WTC11 (cell line): Measurements from ENCODE around the gene ANO9. TPM values are rescaled to one million over a fixed set of nuclear protein-coding genes. Genes with fewer than 3 reads are reported as not detected.

Source experiments
- ATAC-seq: fragments of 200-7000 bp; cut with Tn5 transposase; 2 replicates; pipeline ENCODE4 v1.10.0; 2021; ENCODE audit warnings: mild to moderate bottlenecking, moderate library complexity
- CTCF ChIA-PET: fragments of 300-600 bp; sonication (Branson Sonifier 250); formaldehyde crosslinking; loops from one replicate; lab custom pipeline; 2021; ENCODE audit warnings: antibody characterized with exemption; lab: Charles Lee
- POLR2A ChIA-PET: fragments of 350-600 bp; sonication (Branson Sonifier 250); formaldehyde crosslinking; loops from one replicate; lab custom pipeline; 2021; ENCODE audit warnings: antibody characterized with exemption; lab: Charles Lee
- DNase-seq: peaks from one replicate; pipeline ENCODE4 v3.0.0; 2021; ENCODE audit warnings: low spot score
- H3K27ac Mint-ChIP-seq: 2 replicates; pipeline ENCODE4 v1.8.0; 2021; ENCODE audit warnings: mixed read lengths
- H3K27me3 Mint-ChIP-seq: 2 replicates; pipeline ENCODE4 v1.8.0; 2021; ENCODE audit warnings: low read depth, mild to moderate bottlenecking, moderate library complexity, mixed read lengths
- H3K36me3 Mint-ChIP-seq: 2 replicates; pipeline ENCODE4 v1.8.0; 2021; ENCODE audit warnings: mixed read lengths
- H3K4me1 Mint-ChIP-seq: 2 replicates; pipeline ENCODE4 v1.8.0; 2022; ENCODE audit warnings: mixed read lengths
- H3K4me3 Mint-ChIP-seq: 2 replicates; pipeline ENCODE4 v1.8.0; 2021; ENCODE audit warnings: mild to moderate bottlenecking, moderate library complexity, mixed read lengths
- H3K9me3 Mint-ChIP-seq: 2 replicates; pipeline ENCODE4 v1.8.0; 2021; ENCODE audit warnings: mixed read lengths
- E2F5 ChIP-seq: sonication (generic); formaldehyde crosslinking; IDR thresholded peaks from 2 replicates; pipeline ENCODE4 v1.8.1; 2022; ENCODE audit warnings: mild to moderate bottlenecking, moderate library complexity, missing genetic modification reagents
- ETV6 ChIP-seq: sonication (generic); formaldehyde crosslinking; IDR thresholded peaks from 2 replicates; pipeline ENCODE4 v1.8.1; 2022; ENCODE audit warnings: mild to moderate bottlenecking, missing genetic modification reagents
- FOXP1 ChIP-seq: sonication (generic); formaldehyde crosslinking; IDR thresholded peaks from 2 replicates; pipeline ENCODE4 v1.8.0; 2022; ENCODE audit warnings: missing genetic modification reagents, mild to moderate bottlenecking, moderate library complexity, borderline replicate concordance
- FOXP4 ChIP-seq: sonication (generic); formaldehyde crosslinking; IDR thresholded peaks from 2 replicates; pipeline ENCODE4 v1.8.0; 2022; ENCODE audit warnings: mild to moderate bottlenecking, missing genetic modification reagents
- GRHL2 ChIP-seq: fragments of 250-450 bp; sonication (Bioruptor Pico); IDR thresholded peaks from 2 replicates; pipeline ENCODE4 v1.8.0; 2022; ENCODE audit warnings: mild to moderate bottlenecking, moderate library complexity; ENCODE audit not compliant: insufficient replicate concordance, severe bottlenecking
- IRF2 ChIP-seq: sonication (generic); formaldehyde crosslinking; IDR thresholded peaks from 2 replicates; pipeline ENCODE4 v1.8.0; 2022; ENCODE audit warnings: low read depth, missing genetic modification reagents, borderline replicate concordance
- KAT7 ChIP-seq: sonication (generic); formaldehyde crosslinking; IDR thresholded peaks from 2 replicates; pipeline ENCODE4 v1.8.1; 2023; ENCODE audit warnings: missing genetic modification reagents, mild to moderate bottlenecking, borderline replicate concordance
- PRRX2 ChIP-seq: fragments of 250-450 bp; sonication (Bioruptor Pico); IDR thresholded peaks from 2 replicates; pipeline ENCODE4 v1.8.0; 2021; ENCODE audit warnings: mild to moderate bottlenecking
- RELA ChIP-seq: sonication (generic); formaldehyde crosslinking; IDR thresholded peaks from 2 replicates; pipeline ENCODE4 v1.8.1; 2022; ENCODE audit warnings: missing genetic modification reagents, mild to moderate bottlenecking, borderline replicate concordance
- SP1 ChIP-seq: sonication (generic); formaldehyde crosslinking; conservative IDR thresholded peaks from 2 replicates; pipeline ENCODE4 v1.8.1; 2022; ENCODE audit warnings: missing genetic modification reagents
- TP53 ChIP-seq: sonication (generic); formaldehyde crosslinking; IDR thresholded peaks from 2 replicates; pipeline ENCODE4 v1.8.1; 2023; ENCODE audit warnings: mild to moderate bottlenecking, missing genetic modification reagents
- USF2 ChIP-seq: sonication (generic); formaldehyde crosslinking; IDR thresholded peaks from 2 replicates; pipeline ENCODE4 v1.8.1; 2023; ENCODE audit warnings: mild to moderate bottlenecking, missing genetic modification reagents, moderate library complexity
- ZNF219 ChIP-seq: sonication (generic); formaldehyde crosslinking; IDR thresholded peaks from 2 replicates; pipeline ENCODE4 v1.8.0; 2023; ENCODE audit warnings: missing genetic modification reagents, mild to moderate bottlenecking, borderline replicate concordance
- ZNF396 ChIP-seq: fragments of 250-450 bp; sonication (Bioruptor Pico); IDR thresholded peaks from 2 replicates; pipeline ENCODE4 v1.8.0; 2021; ENCODE audit warnings: mild to moderate bottlenecking, moderate library complexity, borderline replicate concordance
- ZNF423 ChIP-seq: fragments of 250-450 bp; sonication (Bioruptor Pico); IDR thresholded peaks from 2 replicates; pipeline ENCODE4 v2.1.2; 2022; ENCODE audit warnings: mild to moderate bottlenecking, moderate library complexity
- total RNA-seq: library from RNA; stranded (reverse); gene quantifications from 3 replicates; pipeline ENCODE4 v1.2.3, GENCODE V29; 2021
- TF ChIP-seq, protein P1 (sequence below): sonication (generic); formaldehyde crosslinking; IDR thresholded peaks from 2 replicates; pipeline ENCODE4 v1.8.0; 2022; ENCODE audit warnings: mild to moderate bottlenecking, missing genetic modification reagents
- TF ChIP-seq, protein P2 (sequence below): sonication (generic); formaldehyde crosslinking; IDR thresholded peaks from 2 replicates; pipeline ENCODE4 v1.8.1; 2023; ENCODE audit warnings: mild to moderate bottlenecking, moderate library complexity, missing genetic modification reagents

Gene ANO9
- total RNA-seq, 1 experiment from 2014 or later = 13.2 TPM

GRCh38 chr11:406796-407650, 34.8 kb downstream of the ANO9 start:
- CTCF ChIA-PET = interaction anchor here (0.5 to 3.5 kb wide), 33 partner anchors 9 to 208 kb away, joined by 3 to 71 read pairs (median 4); partner anchors contain the start of genes ANO9, BET1L, HRAS and PTDSS2
- Mint-ChIP-seq H3K9me3 (no peaks in the 10 kb centered on the region), H3K4me3 (peak overlapping the region; percentile 30; the same call in 1 of the 2 replicates), H3K36me3 (no peaks in the 10 kb centered on the region), H3K4me1 (no peaks in the 10 kb centered on the region), H3K27ac (no peak overlapping the region), H3K27me3 (no peaks in the 10 kb centered on the region)
- DNase-seq (peak; percentile 81), ATAC-seq (peak; percentile 52)
- POLR2A ChIA-PET = interaction anchor here (1.1 to 1.8 kb wide), 3 partner anchors 10 to 199 kb away, joined by 3 to 12 read pairs (median 9); partner anchors contain the start of genes BET1L and RIC8A
- TF ChIP-seq, protein P1, sequence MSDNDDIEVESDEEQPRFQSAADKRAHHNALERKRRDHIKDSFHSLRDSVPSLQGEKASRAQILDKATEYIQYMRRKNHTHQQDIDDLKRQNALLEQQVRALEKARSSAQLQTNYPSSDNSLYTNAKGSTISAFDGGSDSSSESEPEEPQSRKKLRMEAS (CRISPR knock-in tag) = peak; percentile 65
- 0 out of 2 replicates have a peak, but pooled peaks have one; percentile 47 for TF ChIP-seq RELA (CRISPR knock-in tag)
- TF ChIP-seq IRF2 = no peak
- no peak for TF ChIP-seq GRHL2 (CRISPR knock-in tag)
- TF ChIP-seq FOXP4 = peak; percentile 59; the same call in 1 of the 2 replicates
- peak; percentile 28; the same call in 1 of the 2 replicates for TF ChIP-seq USF2 (CRISPR knock-in tag)
- no peak for TF ChIP-seq TP53
- no peak for TF ChIP-seq ZNF396
- TF ChIP-seq ZNF219 = no peak
- 0 out of 2 replicates have a peak, but pooled peaks have one; percentile 41 for TF ChIP-seq KAT7
- no peak for TF ChIP-seq PRRX2 (CRISPR knock-in tag)
- peak; percentile 75 for TF ChIP-seq ZNF423
- peak; percentile 76 for TF ChIP-seq ETV6 (CRISPR knock-in tag)
- TF ChIP-seq, protein P2, sequence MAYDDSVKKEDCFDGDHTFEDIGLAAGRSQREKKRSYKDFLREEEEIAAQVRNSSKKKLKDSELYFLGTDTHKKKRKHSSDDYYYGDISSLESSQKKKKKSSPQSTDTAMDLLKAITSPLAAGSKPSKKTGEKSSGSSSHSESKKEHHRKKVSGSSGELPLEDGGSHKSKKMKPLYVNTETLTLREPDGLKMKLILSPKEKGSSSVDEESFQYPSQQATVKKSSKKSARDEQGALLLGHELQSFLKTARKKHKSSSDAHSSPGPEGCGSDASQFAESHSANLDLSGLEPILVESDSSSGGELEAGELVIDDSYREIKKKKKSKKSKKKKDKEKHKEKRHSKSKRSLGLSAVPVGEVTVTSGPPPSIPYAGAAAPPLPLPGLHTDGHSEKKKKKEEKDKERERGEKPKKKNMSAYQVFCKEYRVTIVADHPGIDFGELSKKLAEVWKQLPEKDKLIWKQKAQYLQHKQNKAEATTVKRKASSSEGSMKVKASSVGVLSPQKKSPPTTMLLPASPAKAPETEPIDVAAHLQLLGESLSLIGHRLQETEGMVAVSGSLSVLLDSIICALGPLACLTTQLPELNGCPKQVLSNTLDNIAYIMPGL (CRISPR knock-in tag) = peak; percentile 55; the same call in 1 of the 2 replicates
- TF ChIP-seq E2F5 (CRISPR knock-in tag) = peak; percentile 66; the same call in 1 of the 2 replicates
- TF ChIP-seq SP1 (CRISPR knock-in tag) = peak; percentile 71
- TF ChIP-seq FOXP1 = peak; percentile 19; the same call in 1 of the 2 replicates
